ENCODE results near the gene VMP1.
"Not testable (repeated sequence)": the region's sequence is repeated elsewhere in the genome, so short reads cannot be mapped to it uniquely, and the experiment has no call there.

VMP1 gene

DNA sequence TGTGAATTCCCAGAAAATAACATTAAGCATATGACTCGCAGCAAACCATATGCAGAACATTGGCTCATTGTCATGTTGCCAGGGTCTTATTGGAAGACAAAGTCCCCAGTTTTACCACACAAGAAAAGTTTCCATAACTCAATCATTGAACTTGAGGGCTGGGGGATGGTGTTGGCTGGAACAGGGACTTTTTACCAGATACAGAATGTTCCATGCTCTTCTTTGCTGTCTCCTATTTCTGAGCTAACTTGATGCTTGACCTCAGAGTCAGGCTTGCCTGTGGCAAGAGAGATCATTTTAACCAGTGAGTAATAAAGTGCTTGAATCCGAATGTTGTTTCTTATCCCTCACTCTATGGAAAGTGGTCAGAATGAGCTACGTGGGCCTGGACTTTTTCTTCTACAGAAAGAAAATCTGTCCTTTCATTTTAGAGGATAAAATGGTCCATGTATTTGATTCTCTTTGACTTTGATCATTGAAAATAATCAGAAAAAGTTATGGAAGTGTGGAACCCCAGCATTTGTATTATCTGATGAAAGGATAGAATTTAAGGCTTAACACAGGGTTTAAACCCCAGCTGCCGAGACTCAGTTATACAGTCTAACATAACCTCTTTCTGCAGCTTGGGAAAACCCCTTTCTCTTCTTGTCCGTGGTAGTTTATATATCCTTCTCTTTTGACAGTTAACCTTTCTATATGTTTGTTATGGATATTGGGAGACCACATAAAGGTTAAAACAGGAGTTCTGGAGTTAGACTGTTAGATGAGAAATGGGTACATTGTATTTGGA lies 118.3 kb downstream of the VMP1 start:
- DNase-seq (ENCODE audit: low read depth), result no peak
- H3K4me3 ChIP-seq (ENCODE audit: low read length), result no peak overlapping the region
- no peak for TF ChIP-seq CTCF (conservative IDR thresholded peaks at IDR 0.05; ENCODE audit: low read depth, low read length)

- no peak overlapping the region for H3K4me3 ChIP-seq (ENCODE audit: low read length)
- DNase-seq (ENCODE audit: low read depth), result no peak
- no peak for TF ChIP-seq CTCF (conservative IDR thresholded peaks at IDR 0.05; ENCODE audit: low read depth, low read length)
These were observed 119.4 kb downstream of the VMP1 start for GRCh38 chr17:59826706-59827453.

GRCh38 chr17:59827721-59828477 lies 120.4 kb downstream of the VMP1 start:
- no peak overlapping the region for H3K4me3 ChIP-seq (ENCODE audit: low read length)
- no peak for DNase-seq (ENCODE audit: low read depth)
- TF ChIP-seq CTCF (conservative IDR thresholded peaks at IDR 0.05; ENCODE audit: low read depth, low read length), result no peak

GRCh38 chr17:59828478-59828760 lies 121.0 kb downstream of the VMP1 start:
- no peak overlapping the region for H3K4me3 ChIP-seq (ENCODE audit: low read length)
- DNase-seq (ENCODE audit: low read depth), result no peak
- no peak for TF ChIP-seq CTCF (conservative IDR thresholded peaks at IDR 0.05; ENCODE audit: low read depth, low read length)

- not testable (repeated sequence) for DNase-seq (ENCODE audit: low read depth)
- peak overlapping the region; percentile 4 for H3K4me3 ChIP-seq (ENCODE audit: low read length)
These were observed 121.4 kb downstream of the VMP1 start for GRCh38 chr17:59828819-59829216.

GRCh38 chr17:59829217-59830006 lies 122.0 kb downstream of the VMP1 start:
- peak overlapping the region; percentile 30 for H3K4me3 ChIP-seq (ENCODE audit: low read length)
- peak; percentile 99 for DNase-seq (ENCODE audit: low read depth)
- no peak for TF ChIP-seq CTCF (conservative IDR thresholded peaks at IDR 0.05; ENCODE audit: low read depth, low read length)
